AG09319 (cell line): ENCODE measurements around the gene ZFYVE21.

Experiments
- DNase-seq: peaks from one replicate; pipeline ENCODE4 v3.0.0-alpha.2; 2010; ENCODE audit warnings: low read depth; ENCODE audit errors: extremely low read depth
- CTCF ChIP-seq: IDR thresholded peaks from 2 replicates; pipeline ENCODE4 v1.5.1; 2011; ENCODE audit warnings: low read depth, mild to moderate bottlenecking, inconsistent platforms, low read length, moderate library complexity

ZFYVE21 gene

GRCh38 chr14:103735815-103736545 is 20.4 kb downstream of the ZFYVE21 start:
- TF ChIP-seq CTCF = no peak
- no peak for DNase-seq

- TF ChIP-seq CTCF = no peak
- no peak for DNase-seq
These were observed 21.2 kb downstream of the ZFYVE21 start for GRCh38 chr14:103736546-103737431.

GRCh38 chr14:103737432-103738045 is 21.9 kb downstream of the ZFYVE21 start:
- DNase-seq = no peak
- TF ChIP-seq CTCF = no peak

- DNase-seq = no peak
- no peak for TF ChIP-seq CTCF
These were observed 22.6 kb downstream of the ZFYVE21 start for GRCh38 chr14:103738166-103738565.

GRCh38 chr14:103738701-103739451 is 23.3 kb downstream of the ZFYVE21 start:
- no peak for TF ChIP-seq CTCF
- DNase-seq = no peak

GRCh38 chr14:103739466-103739792 is 23.8 kb downstream of the ZFYVE21 start:
- TF ChIP-seq CTCF = no peak

More at GRCh38 chr14:103739466-103739792, 23.8 kb downstream of the ZFYVE21 start:
- DNase-seq = no peak
